Lower leg skin (tissue), 3 donors: ENCODE data around the gene PDGFC.

Experiments used
- POLR2A ChIP-seq, 2 donors: fragments of 450-650 bp; IDR thresholded peaks; one replicate each; pipeline ENCODE4 v1.6.1; 2016 to 2017; ENCODE audit warnings: antibody characterized with exemption in 2 of 2, mild to moderate bottlenecking in 1 of 2, moderate library complexity in 1 of 2
- TF ChIP-seq, protein P1 (sequence below), 3 donors: fragments of 450-650 bp; IDR thresholded peaks; one replicate each; pipeline ENCODE4 v1.5.1; 2016; ENCODE audit warnings: antibody characterized with exemption in 3 of 3, mild to moderate bottlenecking in 3 of 3, moderate library complexity in 2 of 3

DNA sequence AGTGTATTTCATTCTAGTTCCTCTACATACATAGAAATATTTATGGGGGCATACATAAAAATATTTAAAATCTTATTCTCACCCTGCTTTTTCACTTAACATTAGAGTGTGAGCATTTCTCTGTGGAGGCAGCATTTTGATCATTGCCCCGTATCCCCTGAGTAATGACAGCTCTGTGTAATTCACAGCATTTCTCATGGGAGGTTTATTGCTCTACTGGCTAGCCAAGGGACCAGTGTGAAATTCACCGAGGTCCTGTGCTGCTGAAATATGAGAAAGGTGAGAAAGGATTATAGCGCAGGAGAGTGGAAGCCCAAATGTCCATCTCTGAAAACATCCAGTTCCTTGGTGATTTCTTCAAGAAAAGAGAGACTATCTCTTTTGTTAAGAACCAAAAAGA, 22.9 kb downstream of the PDGFC start:
- no peak for TF ChIP-seq POLR2A (IDR thresholded peaks at IDR 0.05)
- TF ChIP-seq, protein P1, sequence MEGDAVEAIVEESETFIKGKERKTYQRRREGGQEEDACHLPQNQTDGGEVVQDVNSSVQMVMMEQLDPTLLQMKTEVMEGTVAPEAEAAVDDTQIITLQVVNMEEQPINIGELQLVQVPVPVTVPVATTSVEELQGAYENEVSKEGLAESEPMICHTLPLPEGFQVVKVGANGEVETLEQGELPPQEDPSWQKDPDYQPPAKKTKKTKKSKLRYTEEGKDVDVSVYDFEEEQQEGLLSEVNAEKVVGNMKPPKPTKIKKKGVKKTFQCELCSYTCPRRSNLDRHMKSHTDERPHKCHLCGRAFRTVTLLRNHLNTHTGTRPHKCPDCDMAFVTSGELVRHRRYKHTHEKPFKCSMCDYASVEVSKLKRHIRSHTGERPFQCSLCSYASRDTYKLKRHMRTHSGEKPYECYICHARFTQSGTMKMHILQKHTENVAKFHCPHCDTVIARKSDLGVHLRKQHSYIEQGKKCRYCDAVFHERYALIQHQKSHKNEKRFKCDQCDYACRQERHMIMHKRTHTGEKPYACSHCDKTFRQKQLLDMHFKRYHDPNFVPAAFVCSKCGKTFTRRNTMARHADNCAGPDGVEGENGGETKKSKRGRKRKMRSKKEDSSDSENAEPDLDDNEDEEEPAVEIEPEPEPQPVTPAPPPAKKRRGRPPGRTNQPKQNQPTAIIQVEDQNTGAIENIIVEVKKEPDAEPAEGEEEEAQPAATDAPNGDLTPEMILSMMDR (IDR thresholded peaks at IDR 0.05): no peak
